GM23248 (cell line): Measurements from ENCODE around the gene MPPED1. TPM values are rescaled to one million over a fixed set of nuclear protein-coding genes. Genes with fewer than 3 reads are reported as not detected.

Source experiments
- DNase-seq: peaks from one replicate; pipeline ENCODE4 v3.0.0-alpha.2; 2015
- H2AFZ ChIP-seq: fragments of 200-600 bp; sonication (generic); 2 replicates; pipeline ENCODE4 v1.6.1; 2016; ENCODE audit warnings: antibody characterized with exemption
- H3F3A ChIP-seq: fragments of 200-600 bp; sonication (generic); 2 replicates; pipeline ENCODE4 v1.6.1; 2016; ENCODE audit warnings: mild to moderate bottlenecking, antibody characterized with exemption, mixed run types; ENCODE audit not compliant: insufficient read depth
- H3K27ac ChIP-seq: fragments of 200-600 bp; sonication (generic); 2 replicates; pipeline ENCODE4 v1.5.1; 2016; ENCODE audit warnings: mild to moderate bottlenecking
- H3K27me3 ChIP-seq: fragments of 200-600 bp; sonication (generic); replicated peaks from 2 replicates; pipeline ENCODE4 v1.6.1; 2016; ENCODE audit warnings: mild to moderate bottlenecking; ENCODE audit not compliant: insufficient read depth
- H3K36me3 ChIP-seq: fragments of 200-600 bp; sonication (generic); 2 replicates; pipeline ENCODE4 v1.6.1; 2016; ENCODE audit warnings: low read depth, mild to moderate bottlenecking
- H3K4me1 ChIP-seq: fragments of 200-600 bp; sonication (generic); 2 replicates; pipeline ENCODE4 v1.6.1; 2016; ENCODE audit warnings: mild to moderate bottlenecking; ENCODE audit not compliant: insufficient read depth
- H3K4me2 ChIP-seq: fragments of 200-600 bp; sonication (generic); one replicate; pipeline ENCODE4 v1.6.1; 2016; ENCODE audit warnings: mild to moderate bottlenecking; ENCODE audit not compliant: unreplicated experiment
- H3K4me3 ChIP-seq: fragments of 200-600 bp; sonication (generic); 2 replicates; pipeline ENCODE4 v1.5.1; 2016; ENCODE audit warnings: mild to moderate bottlenecking
- H3K79me2 ChIP-seq: fragments of 200-600 bp; sonication (generic); 2 replicates; pipeline ENCODE4 v1.6.1; 2016; ENCODE audit warnings: mild to moderate bottlenecking; ENCODE audit not compliant: insufficient read depth
- H3K9ac ChIP-seq: fragments of 200-600 bp; sonication (generic); 2 replicates; pipeline ENCODE4 v1.6.1; 2016; ENCODE audit warnings: mild to moderate bottlenecking
- H3K9me2 ChIP-seq: fragments of 200-600 bp; sonication (generic); 2 replicates; pipeline ENCODE4 v1.6.1; 2016; ENCODE audit warnings: mixed run types, mild to moderate bottlenecking, moderate library complexity; ENCODE audit not compliant: insufficient read depth
- H3K9me3 ChIP-seq: fragments of 200-600 bp; sonication (generic); one replicate; pipeline ENCODE4 v1.6.1; 2017; ENCODE audit warnings: low read depth
- H4K20me1 ChIP-seq: fragments of 200-600 bp; sonication (generic); 2 replicates; pipeline ENCODE4 v1.6.0; 2016; ENCODE audit not compliant: insufficient read depth
- EZH2 ChIP-seq: fragments of 200-600 bp; sonication (generic); IDR thresholded peaks from 2 replicates; pipeline ENCODE4 v1.6.1; 2018; ENCODE audit warnings: antibody characterized with exemption, mild to moderate bottlenecking; ENCODE audit not compliant: insufficient read depth, poor library complexity, severe bottlenecking
- EZH2phosphoT487 ChIP-seq: fragments of 200-600 bp; sonication (generic); IDR thresholded peaks from 2 replicates; pipeline ENCODE4 v1.6.1; 2018; ENCODE audit warnings: antibody characterized with exemption, moderate library complexity, mild to moderate bottlenecking, low read depth; ENCODE audit not compliant: insufficient read depth
- WGBS, 2 experiments: methylation state at CpG; one replicate each; pipeline ENCODE4 v1.1.6; 2015 to 2017; ENCODE audit warnings: low lambda C conversion rate in 2 of 2, low coverage in 1 of 2; ENCODE audit errors: missing lambda C conversion rate in 2 of 2; 5-methylcytosine and 5-hydroxymethylcytosine counted together
- in situ Hi-C: fragments of 300-500 bp; cut with MboI; formaldehyde crosslinking; loops from 2 replicates; pipeline ENCODE4 v1.15.0; 2020
- polyA plus RNA-seq: library from polyadenylated mRNA; unstranded; fragments of >200 nt; fragmentation: Nextera tagmentation; extraction: Ambion mirVana; gene quantifications from 2 replicates; pipeline ENCODE4 v1.2.1, GENCODE V29; 2016
- total RNA-seq: library from RNA; depleted of rRNA; stranded (reverse); fragments of >200 nt; shearing (Covaris generic); gene quantifications from 2 replicates; pipeline ENCODE4 v1.2.3, GENCODE V29; 2014

Gene MPPED1
- total and polyA plus RNA-seq, 2 experiments from 2014 or later, result not detected

GRCh38 chr22:43428521-43428920, 16.7 kb downstream of the MPPED1 start:
- TF ChIP-seq EZH2, result no peak
- no peak for TF ChIP-seq EZH2phosphoT487
- Histone ChIP-seq H3K27me3 (peaks cover 25% of the 10 kb centered on the region), H2AFZ (no peak overlapping the region), H3K4me1 (no peaks in the 10 kb centered on the region), H4K20me1 (no peaks in the 10 kb centered on the region), H3K4me3 (no peak overlapping the region), H3K9ac (no peak overlapping the region), H3K4me2 (no peak overlapping the region), H3K9me3 (no peaks in the 10 kb centered on the region), H3K9me2 (no peaks in the 10 kb centered on the region), H3K36me3 (no peaks in the 10 kb centered on the region), H3K27ac (no peak overlapping the region), H3K79me2 (no peaks in the 10 kb centered on the region), H3F3A (no peaks in the 10 kb centered on the region)
- in situ Hi-C loops, result no loop called here
- no peak for DNase-seq
- WGBS, 2 experiments, result 44 to 53% methylated on average over 9 of the region's 9 CpGs

GRCh38 chr22:43429426-43429825, 17.6 kb downstream of the MPPED1 start:
- 72 to 77% methylated on average over 5 of the region's 5 CpGs for WGBS, 2 experiments
- TF ChIP-seq EZH2 (no peak), EZH2phosphoT487 (no peak)
- H3K4me1 ChIP-seq, result no peaks in the 10 kb centered on the region
- in situ Hi-C loops, result no loop called here
- H3K79me2 ChIP-seq, result no peaks in the 10 kb centered on the region
- no peaks in the 10 kb centered on the region for H3K9me3 ChIP-seq
- H3K4me3 ChIP-seq, result no peak overlapping the region
- H4K20me1 ChIP-seq, result no peaks in the 10 kb centered on the region
- H2AFZ ChIP-seq, result no peak overlapping the region
- H3K4me2 ChIP-seq, result no peak overlapping the region
- peaks cover 19% of the 10 kb centered on the region for H3K27me3 ChIP-seq
- H3K27ac ChIP-seq, result no peak overlapping the region
- H3F3A ChIP-seq, result no peaks in the 10 kb centered on the region
- H3K9me2 ChIP-seq, result no peaks in the 10 kb centered on the region
- DNase-seq, result no peak
- no peak overlapping the region for H3K9ac ChIP-seq
- H3K36me3 ChIP-seq, result no peaks in the 10 kb centered on the region

GRCh38 chr22:43431808-43432554, 20.2 kb downstream of the MPPED1 start:
- TF ChIP-seq EZH2 (no peak), EZH2phosphoT487 (no peak)
- no peaks in the 10 kb centered on the region for H3K79me2 ChIP-seq
- no peak overlapping the region for H3K27ac ChIP-seq
- H3K9me2 ChIP-seq, result no peaks in the 10 kb centered on the region
- H3K4me3 ChIP-seq, result no peak overlapping the region
- H3F3A ChIP-seq, result no peaks in the 10 kb centered on the region
- 2 to 3% methylated on average over 7 to 8 of the region's 8 CpGs for WGBS, 2 experiments
- H3K4me2 ChIP-seq, result no peak overlapping the region
- no peaks in the 10 kb centered on the region for H3K9me3 ChIP-seq
- no peak overlapping the region for H3K9ac ChIP-seq
- no peaks in the 10 kb centered on the region for H3K4me1 ChIP-seq
- no peaks in the 10 kb centered on the region for H4K20me1 ChIP-seq
- no peak overlapping the region for H2AFZ ChIP-seq
- DNase-seq, result no peak
- H3K27me3 ChIP-seq, result peaks cover 19% of the 10 kb centered on the region
- in situ Hi-C loops, result no loop called here
- H3K36me3 ChIP-seq, result no peaks in the 10 kb centered on the region

- H4K20me1 ChIP-seq, result no peaks in the 10 kb centered on the region
- H3K36me3 ChIP-seq, result no peaks in the 10 kb centered on the region
- peaks cover 15% of the 10 kb centered on the region for H3K27me3 ChIP-seq
- H3K9me3 ChIP-seq, result no peaks in the 10 kb centered on the region
- H2AFZ ChIP-seq, result no peak overlapping the region
- no peak overlapping the region for H3K4me2 ChIP-seq
- no peak overlapping the region for H3K9ac ChIP-seq
- in situ Hi-C loops, result no loop called here
- no peak overlapping the region for H3K27ac ChIP-seq
- H3K79me2 ChIP-seq, result no peaks in the 10 kb centered on the region
- DNase-seq, result no peak
- H3K4me3 ChIP-seq, result no peak overlapping the region
- H3K4me1 ChIP-seq, result no peaks in the 10 kb centered on the region
- no peaks in the 10 kb centered on the region for H3F3A ChIP-seq
- TF ChIP-seq EZH2, result no peak
- 56 to 58% methylated on average over 5 of the region's 5 CpGs for whole genome bisulfite sequencing, 2 experiments
- no peaks in the 10 kb centered on the region for H3K9me2 ChIP-seq
Observed at GRCh38 chr22:43432883-43433415, 21.1 kb downstream of the MPPED1 start.
